ENCODE measurements around the gene CFAP57.

Gene CFAP57

DNA sequence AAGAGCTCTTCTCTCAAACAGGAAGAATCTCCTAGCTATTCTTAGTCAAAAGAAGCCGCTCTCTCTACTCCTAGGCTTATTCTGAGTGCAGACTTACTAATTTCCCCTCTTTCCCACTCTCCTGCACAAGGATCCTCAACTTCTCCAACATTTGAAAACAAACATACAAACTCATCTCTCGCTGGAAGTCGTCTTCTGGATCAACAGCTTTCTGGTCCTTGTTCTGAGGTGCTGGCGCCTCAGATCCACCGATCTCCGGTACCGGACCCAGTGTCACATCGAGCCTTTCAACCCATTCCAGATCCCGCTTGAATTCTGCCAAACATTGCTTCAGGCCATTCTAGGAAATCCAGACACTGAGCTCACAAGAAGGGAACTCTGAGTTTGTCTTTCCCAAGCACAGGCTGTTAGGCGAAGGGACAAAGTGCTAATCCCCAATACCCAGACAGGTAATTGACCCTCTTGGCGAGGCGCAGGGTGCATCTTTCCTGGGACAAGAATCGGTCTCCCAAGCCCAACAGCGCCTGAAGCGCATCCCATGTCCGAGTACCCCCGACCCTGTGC lies 736 bp upstream of the CFAP57 start:
- peak overlapping the region; percentile 99 for H3K4me3 ChIP-seq (replicated peaks; ENCODE audit: low read depth, low read length)
- DNase-seq (ENCODE audit: extremely low read depth, low read depth), result no peak
- no peak for TF ChIP-seq CTCF (IDR thresholded peaks at IDR 0.05; ENCODE audit: low read depth, low read length, missing control alignments)

- H3K4me3 ChIP-seq (replicated peaks; ENCODE audit: low read depth, low read length), result peak overlapping the region; percentile 99
- peak; percentile 55 for DNase-seq (ENCODE audit: extremely low read depth, low read depth)
- TF ChIP-seq CTCF (IDR thresholded peaks at IDR 0.05; ENCODE audit: low read depth, low read length, missing control alignments), result no peak
Measured at GRCh38 chr1:43172527-43172972, 420 bp downstream of the CFAP57 start.

GRCh38 chr1:43174873-43175272 lies 2.7 kb downstream of the CFAP57 start:
- no peak overlapping the region for H3K4me3 ChIP-seq (replicated peaks; ENCODE audit: low read depth, low read length)
- TF ChIP-seq CTCF (IDR thresholded peaks at IDR 0.05; ENCODE audit: low read depth, low read length, missing control alignments), result no peak
- no peak for DNase-seq (ENCODE audit: extremely low read depth, low read depth)

- no peak for TF ChIP-seq CTCF (IDR thresholded peaks at IDR 0.05; ENCODE audit: low read depth, low read length, missing control alignments)
- no peak for DNase-seq (ENCODE audit: extremely low read depth, low read depth)
- H3K4me3 ChIP-seq (replicated peaks; ENCODE audit: low read depth, low read length), result no peak overlapping the region
Measured at GRCh38 chr1:43177691-43178090, 5.6 kb downstream of the CFAP57 start.

DNA sequence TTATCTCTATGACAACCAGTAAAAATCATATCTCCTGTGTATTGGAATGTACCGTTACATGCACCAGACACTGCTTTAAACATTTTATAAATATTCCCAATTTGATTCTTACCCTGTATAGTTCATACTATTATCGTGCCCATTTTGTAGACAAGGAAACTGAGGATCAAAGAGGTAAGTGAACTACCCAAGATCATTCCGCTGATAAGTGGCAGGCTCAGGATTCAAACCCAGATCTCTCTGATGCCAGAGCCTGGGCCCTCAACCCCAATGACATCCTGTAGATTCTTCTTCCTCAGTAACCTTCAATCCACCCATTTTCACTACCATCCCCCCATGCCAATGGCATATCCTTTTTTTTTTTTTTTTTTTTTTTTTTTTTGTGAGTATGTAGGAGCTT lies 12.3 kb downstream of the CFAP57 start:
- no peak for DNase-seq (ENCODE audit: extremely low read depth, low read depth)
- no peak for TF ChIP-seq CTCF (IDR thresholded peaks at IDR 0.05; ENCODE audit: low read depth, low read length, missing control alignments)

GRCh38 chr1:43184995-43185394 lies 12.9 kb downstream of the CFAP57 start:
- DNase-seq (ENCODE audit: extremely low read depth, low read depth), result no peak
- TF ChIP-seq CTCF (IDR thresholded peaks at IDR 0.05; ENCODE audit: low read depth, low read length, missing control alignments), result no peak

More for the DNA sequence above, 12.3 kb downstream of the CFAP57 start:
- H3K4me3 ChIP-seq (replicated peaks; ENCODE audit: low read depth, low read length), result no peak overlapping the region

GRCh38 chr1:43188106-43188505 lies 16.0 kb downstream of the CFAP57 start:
- H3K4me3 ChIP-seq (replicated peaks; ENCODE audit: low read depth, low read length), result no peak overlapping the region
- no peak for DNase-seq (ENCODE audit: extremely low read depth, low read depth)
- no peak for TF ChIP-seq CTCF (IDR thresholded peaks at IDR 0.05; ENCODE audit: low read depth, low read length, missing control alignments)

More at GRCh38 chr1:43184995-43185394, 12.9 kb downstream of the CFAP57 start:
- no peak overlapping the region for H3K4me3 ChIP-seq (replicated peaks; ENCODE audit: low read depth, low read length)
